HL-60 (cell line): ENCODE measurements around the gene RCC2.

Experiments used
- CTCF ChIP-seq: IDR thresholded peaks from one replicate; pipeline ENCODE4 v1.5.1; 2011; ENCODE audit warnings: low read length, control low read depth, inconsistent platforms; ENCODE audit not compliant: insufficient read depth
- POLR2AphosphoS5 ChIP-seq: IDR thresholded peaks from 2 replicates; pipeline ENCODE4 v1.6.1; 2012; ENCODE audit warnings: low read depth
- REST ChIP-seq: IDR thresholded peaks from 2 replicates; pipeline ENCODE4 v1.6.1; 2012; ENCODE audit warnings: low read depth; ENCODE audit not compliant: insufficient replicate concordance

- TF ChIP-seq CTCF = no peak
- TF ChIP-seq REST = no peak
- no peak for TF ChIP-seq POLR2AphosphoS5
Measured at GRCh38 chr1:17422461-17422860, 17.0 kb downstream of the RCC2 start.
